Mucosa of descending colon (tissue), 3 donors: ENCODE results near the gene ADISSP. TPM values are rescaled to one million over a fixed set of nuclear protein-coding genes. Genes with fewer than 3 reads are reported as not detected.
A peak's percentile ranks its signal among the peaks of the same experiment; 100 is the strongest.

Source experiments
- ATAC-seq: fragments of 200-7000 bp; cut with Tn5 transposase; one replicate; pipeline ENCODE4 v1.9.1; 2020; ENCODE audit warnings: mild to moderate bottlenecking, moderate library complexity
- DNase-seq, 3 donors: peaks; one replicate each; pipeline ENCODE4 v3.0.0-alpha.2; 2020
- H3K36me3 ChIP-seq: fragments of 200-600 bp; one replicate; pipeline ENCODE4 v1.8.0; 2021; ENCODE audit warnings: low read depth, mild to moderate bottlenecking
- H3K4me1 ChIP-seq: fragments of 200-600 bp; one replicate; pipeline ENCODE4 v1.8.0; 2021; ENCODE audit warnings: low read depth, mild to moderate bottlenecking
- H3K4me3 ChIP-seq: fragments of 200-600 bp; one replicate; pipeline ENCODE4 v1.8.0; 2021; ENCODE audit warnings: mild to moderate bottlenecking
- H3K9me3 ChIP-seq: fragments of 200-600 bp; one replicate; pipeline ENCODE4 v1.8.0; 2021; ENCODE audit warnings: mild to moderate bottlenecking
- CTCF ChIP-seq: fragments of 200-600 bp; IDR thresholded peaks from one replicate; pipeline ENCODE4 v1.8.0; 2022; ENCODE audit warnings: antibody characterized with exemption, mild to moderate bottlenecking
- intact Hi-C, 2 donors: fragments of 100-400 bp; cut with DNase I in 1 of 2; cut with micrococcal nuclease in 1 of 2; formaldehyde crosslinking; loops; one replicate each; pipeline versions ENCODE4 v1.11.0 to v1.11.1; 2022; cut with DNase I, micrococcal nuclease
- total RNA-seq, 3 donors: library from RNA; stranded (reverse); fragmentation: NEBNext Ultra II Directional in 2 of 3; extraction: Animal tissue kit (Norgen Biotek cat#: 25700) in 2 of 3; gene quantifications; one replicate each; pipeline versions ENCODE4 v1.2.1 to v1.2.4, GENCODE V29; 2021 to 2023
- donor health status: DM: no; HTN: no; CAD: no; lungs with moderate emphysema.
- donor health status: DM: no; HTN: no; CAD: no.
- donor health status: DM: no; HTN: yes; CAD: no.

ADISSP gene
- total RNA-seq, 3 donors from 2014 or later = 14.5 to 69.6 (median 26.5) TPM

- H3K36me3 ChIP-seq = no peaks in the 10 kb centered on the region
- peaks cover 7% of the 10 kb centered on the region for H3K4me1 ChIP-seq
- ATAC-seq = peak; percentile 56
- no peak overlapping the region for H3K4me3 ChIP-seq
- DNase-seq = no peak
- no peaks in the 10 kb centered on the region for H3K9me3 ChIP-seq
- peak; percentile 60 for TF ChIP-seq CTCF
- intact Hi-C loops = no loop called here
Observed at GRCh38 chr20:3749689-3750531, 17.6 kb downstream of the ADISSP start.

- no peak for ATAC-seq
- Histone ChIP-seq H3K4me1 (peaks cover 7% of the 10 kb centered on the region), H3K9me3 (no peaks in the 10 kb centered on the region), H3K4me3 (no peak overlapping the region), H3K36me3 (no peaks in the 10 kb centered on the region)
- TF ChIP-seq CTCF = no peak
- intact Hi-C loops = no loop called here
- DNase-seq = no peak
Observed at GRCh38 chr20:3749087-3749688, 18.4 kb downstream of the ADISSP start.

- ATAC-seq (no peak), DNase-seq (no peak)
- Histone ChIP-seq H3K36me3 (no peaks in the 10 kb centered on the region), H3K4me1 (peaks cover 7% of the 10 kb centered on the region), H3K4me3 (no peak overlapping the region), H3K9me3 (no peaks in the 10 kb centered on the region)
- no peak for TF ChIP-seq CTCF
- intact Hi-C loops = no loop called here
Observed at GRCh38 chr20:3748073-3748472, 19.5 kb downstream of the ADISSP start.

GRCh38 chr20:3747471-3747870 lies 20.1 kb downstream of the ADISSP start:
- DNase-seq (no peak), ATAC-seq (no peak)
- Histone ChIP-seq H3K4me1 (peaks cover 7% of the 10 kb centered on the region), H3K36me3 (no peaks in the 10 kb centered on the region), H3K4me3 (no peak overlapping the region), H3K9me3 (no peaks in the 10 kb centered on the region)
- no peak for TF ChIP-seq CTCF
- intact Hi-C loops = no loop called here

GRCh38 chr20:3745686-3746173 lies 21.8 kb downstream of the ADISSP start:
- Histone ChIP-seq H3K4me3 (no peak overlapping the region), H3K4me1 (no peaks in the 10 kb centered on the region), H3K36me3 (no peaks in the 10 kb centered on the region), H3K9me3 (no peaks in the 10 kb centered on the region)
- TF ChIP-seq CTCF = no peak
- intact Hi-C loops = no loop called here
- ATAC-seq = no peak
- DNase-seq = peak in 1 of 3 donors; percentile 9
